WTC11 (cell line): ENCODE measurements around the gene GALR3. TPM values are rescaled to one million over a fixed set of nuclear protein-coding genes. Genes with fewer than 3 reads are reported as not detected.

Experiments
- ATAC-seq: fragments of 200-7000 bp; cut with Tn5 transposase; 2 replicates; pipeline ENCODE4 v1.10.0; 2021; ENCODE audit warnings: mild to moderate bottlenecking, moderate library complexity
- CTCF ChIA-PET: fragments of 300-600 bp; sonication (Branson Sonifier 250); formaldehyde crosslinking; loops from one replicate; lab custom pipeline; 2021; ENCODE audit warnings: antibody characterized with exemption; lab: Charles Lee
- POLR2A ChIA-PET: fragments of 350-600 bp; sonication (Branson Sonifier 250); formaldehyde crosslinking; loops from one replicate; lab custom pipeline; 2021; ENCODE audit warnings: antibody characterized with exemption; lab: Charles Lee
- DNase-seq: peaks from one replicate; pipeline ENCODE4 v3.0.0; 2021; ENCODE audit warnings: low spot score
- H3K27ac Mint-ChIP-seq: 2 replicates; pipeline ENCODE4 v1.8.0; 2021; ENCODE audit warnings: mixed read lengths
- H3K27me3 Mint-ChIP-seq: 2 replicates; pipeline ENCODE4 v1.8.0; 2021; ENCODE audit warnings: low read depth, mild to moderate bottlenecking, moderate library complexity, mixed read lengths
- H3K36me3 Mint-ChIP-seq: 2 replicates; pipeline ENCODE4 v1.8.0; 2021; ENCODE audit warnings: mixed read lengths
- H3K4me1 Mint-ChIP-seq: 2 replicates; pipeline ENCODE4 v1.8.0; 2022; ENCODE audit warnings: mixed read lengths
- H3K4me3 Mint-ChIP-seq: 2 replicates; pipeline ENCODE4 v1.8.0; 2021; ENCODE audit warnings: mild to moderate bottlenecking, moderate library complexity, mixed read lengths
- H3K9me3 Mint-ChIP-seq: 2 replicates; pipeline ENCODE4 v1.8.0; 2021; ENCODE audit warnings: mixed read lengths
- AFF4 ChIP-seq: sonication (generic); formaldehyde crosslinking; IDR thresholded peaks from 2 replicates; pipeline ENCODE4 v1.8.1; 2023; ENCODE audit warnings: mild to moderate bottlenecking, missing genetic modification reagents, borderline replicate concordance
- CTCF ChIP-seq: fragments of 200-600 bp; IDR thresholded peaks from 2 replicates; pipeline ENCODE4 v1.8.0; 2022; ENCODE audit warnings: antibody characterized with exemption
- GTF2I ChIP-seq: fragments of 250-450 bp; sonication (Bioruptor Pico); conservative IDR thresholded peaks from 2 replicates; pipeline ENCODE4 v1.4.0; 2021; ENCODE audit warnings: mild to moderate bottlenecking
- JUN ChIP-seq: sonication (generic); formaldehyde crosslinking; IDR thresholded peaks from 2 replicates; pipeline ENCODE4 v1.8.0; 2023; ENCODE audit warnings: mild to moderate bottlenecking, missing genetic modification reagents
- OVOL2 ChIP-seq: fragments of 250-450 bp; sonication (Bioruptor Pico); IDR thresholded peaks from 2 replicates; pipeline ENCODE4 v1.9.0; 2021; ENCODE audit warnings: mild to moderate bottlenecking, borderline replicate concordance
- SMAD4 ChIP-seq: sonication (generic); formaldehyde crosslinking; IDR thresholded peaks from 2 replicates; pipeline ENCODE4 v1.8.0; 2022; ENCODE audit warnings: mild to moderate bottlenecking, missing genetic modification reagents
- STAT6 ChIP-seq: sonication (generic); formaldehyde crosslinking; conservative IDR thresholded peaks from 2 replicates; pipeline ENCODE4 v1.8.1; 2023; ENCODE audit warnings: mild to moderate bottlenecking, low read depth, missing genetic modification reagents, moderate library complexity
- TEAD4 ChIP-seq: sonication (generic); formaldehyde crosslinking; IDR thresholded peaks from 2 replicates; pipeline ENCODE4 v1.8.0; 2022; ENCODE audit warnings: mild to moderate bottlenecking, missing genetic modification reagents
- ZNF232 ChIP-seq: sonication (generic); formaldehyde crosslinking; IDR thresholded peaks from 2 replicates; pipeline ENCODE4 v1.8.0; 2022; ENCODE audit warnings: mild to moderate bottlenecking, missing genetic modification reagents
- ZNF281 ChIP-seq: sonication (generic); formaldehyde crosslinking; IDR thresholded peaks from 2 replicates; pipeline ENCODE4 v1.8.0; 2023; ENCODE audit warnings: mild to moderate bottlenecking, missing genetic modification reagents
- total RNA-seq: library from RNA; stranded (reverse); gene quantifications from 3 replicates; pipeline ENCODE4 v1.2.3, GENCODE V29; 2021

GALR3 gene
- total RNA-seq, 1 experiment from 2014 or later = 0.79 TPM

- TF ChIP-seq STAT6 (no peak), TEAD4 (CRISPR knock-in tag) (no peak)
Measured at GRCh38 chr22:37862570-37863325, 39.6 kb downstream of the GALR3 start (continued).

- Mint-ChIP-seq H3K36me3 (peaks cover 82% of the 10 kb centered on the region), H3K4me1 (no peaks in the 10 kb centered on the region), H3K27ac (no peak overlapping the region), H3K9me3 (no peaks in the 10 kb centered on the region), H3K4me3 (no peak overlapping the region), H3K27me3 (no peaks in the 10 kb centered on the region)
- no peak for DNase-seq
- CTCF ChIA-PET = interaction anchor here (0.5 kb wide), 1 partner anchor 140 kb away, joined by 6 read pairs; no protein-coding TSS in a partner anchor
- POLR2A ChIA-PET = no interaction called here
- TF ChIP-seq CTCF (no peak), GTF2I (CRISPR knock-in tag) (no peak), AFF4 (no peak), STAT6 (no peak), ZNF281 (CRISPR knock-in tag) (no peak), JUN (CRISPR knock-in tag) (no peak), OVOL2 (CRISPR knock-in tag) (no peak), SMAD4 (no peak), ZNF232 (no peak)
- no peak for ATAC-seq
Measured at GRCh38 chr22:37865510-37865909, 42.3 kb downstream of the GALR3 start.
